ENCODE data around the gene CKB.
A peak's percentile ranks its signal among the peaks of the same experiment; 100 is the strongest.

Gene CKB

GRCh38 chr14:103549361-103550311 is 27.0 kb upstream of the CKB start:
- no peak for DNase-seq (ENCODE audit: low read depth)

- no peak for DNase-seq (ENCODE audit: low read depth)
Measured at GRCh38 chr14:103548463-103549351, 26.1 kb upstream of the CKB start.

- DNase-seq (ENCODE audit: low read depth), result no peak
Measured at GRCh38 chr14:103547941-103548462, 25.4 kb upstream of the CKB start.

GRCh38 chr14:103547455-103547940 is 24.9 kb upstream of the CKB start:
- DNase-seq (ENCODE audit: low read depth), result no peak

GRCh38 chr14:103546652-103547454 is 24.2 kb upstream of the CKB start:
- DNase-seq (ENCODE audit: low read depth), result peak; percentile 69

- no peak for DNase-seq (ENCODE audit: low read depth)
Measured at GRCh38 chr14:103545915-103546651, 23.5 kb upstream of the CKB start.

- no peak for DNase-seq (ENCODE audit: low read depth)
Measured at GRCh38 chr14:103545219-103545914, 22.7 kb upstream of the CKB start.

GRCh38 chr14:103544388-103545218 is 22.0 kb upstream of the CKB start:
- no peak for DNase-seq (ENCODE audit: low read depth)

- no peak for DNase-seq (ENCODE audit: low read depth)
Measured at GRCh38 chr14:103543721-103544387, 21.2 kb upstream of the CKB start.

- DNase-seq (ENCODE audit: low read depth), result no peak
Measured at GRCh38 chr14:103543140-103543539, 20.5 kb upstream of the CKB start.

- DNase-seq (ENCODE audit: low read depth), result no peak
Measured at GRCh38 chr14:103542605-103543088, 20.0 kb upstream of the CKB start.

- DNase-seq (ENCODE audit: low read depth), result no peak
Measured at GRCh38 chr14:103541709-103542604, 19.3 kb upstream of the CKB start.

- DNase-seq (ENCODE audit: low read depth), result no peak
Measured at GRCh38 chr14:103540821-103541708, 18.4 kb upstream of the CKB start.

- no peak for DNase-seq (ENCODE audit: low read depth)
Measured at GRCh38 chr14:103539056-103539825, 16.6 kb upstream of the CKB start.

- DNase-seq (ENCODE audit: low read depth), result no peak
Measured at GRCh38 chr14:103538291-103539055, 15.8 kb upstream of the CKB start.
